ES-I3 (cell line): Measurements from ENCODE around the gene UBR4.
"Not testable (repeated sequence)": the region's sequence is repeated elsewhere in the genome, so short reads cannot be mapped to it uniquely, and the experiment has no call there.

Experiments used
- H3K36me3 ChIP-seq: 2 replicates; pipeline ENCODE4 v1.6.1; 2013; ENCODE audit warnings: mild to moderate bottlenecking, low read length, control low read depth, moderate library complexity; ENCODE audit not compliant: insufficient read depth
- H3K4me1 ChIP-seq: 2 replicates; pipeline ENCODE4 v1.6.1; 2013; ENCODE audit warnings: mild to moderate bottlenecking, control low read depth, low read length; ENCODE audit not compliant: insufficient read depth
- H3K9ac ChIP-seq: 2 replicates; pipeline ENCODE4 v1.6.1; 2013; ENCODE audit warnings: low read depth, mild to moderate bottlenecking, low read length, moderate library complexity
- H3K9me3 ChIP-seq: 2 replicates; pipeline ENCODE4 v1.6.1; 2013; ENCODE audit warnings: mild to moderate bottlenecking, low read length, moderate library complexity; ENCODE audit not compliant: control insufficient read depth, insufficient read depth

Gene UBR4

DNA sequence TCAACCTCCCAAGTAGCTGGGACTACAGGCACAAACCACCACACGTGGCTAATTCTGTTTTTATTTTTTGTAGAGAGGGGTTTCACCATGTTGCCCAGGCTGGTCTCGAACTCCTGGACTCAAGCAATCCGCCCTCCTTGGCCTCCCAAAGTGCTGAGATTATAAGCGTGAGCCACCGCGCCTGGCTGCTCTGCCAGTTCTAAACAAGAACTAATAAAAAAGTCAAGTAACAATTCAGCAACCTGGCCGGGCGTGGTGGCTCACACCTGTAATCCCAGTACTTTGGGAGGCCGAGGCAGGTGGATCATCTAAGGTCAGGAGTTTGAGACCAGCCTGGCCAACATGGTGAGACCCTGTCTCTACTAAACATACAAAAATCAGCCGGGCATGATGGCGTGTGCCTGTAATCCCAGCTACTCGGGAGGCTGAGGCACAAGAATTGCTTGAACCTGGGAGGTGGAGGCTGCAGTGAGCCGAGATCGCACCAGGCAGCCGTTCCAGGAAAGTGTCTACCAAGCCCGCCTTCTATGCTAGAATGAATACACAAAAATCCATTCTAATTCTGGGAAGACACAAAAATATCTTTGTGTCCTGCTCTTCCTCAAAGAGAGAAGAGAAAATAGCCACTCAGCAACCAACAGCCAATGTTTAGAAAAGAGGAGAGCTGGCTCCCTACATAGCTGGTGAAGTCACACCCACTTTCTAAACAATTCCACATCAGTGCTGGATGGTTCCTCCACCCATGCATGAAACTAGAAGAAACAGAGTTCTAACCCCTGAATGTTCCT lies 21.9 kb upstream of the UBR4 start:
- not testable (repeated sequence) for H3K9ac ChIP-seq, H3K4me1 ChIP-seq, H3K9me3 ChIP-seq
- peaks cover 34% of the 10 kb centered on the region for H3K36me3 ChIP-seq

DNA sequence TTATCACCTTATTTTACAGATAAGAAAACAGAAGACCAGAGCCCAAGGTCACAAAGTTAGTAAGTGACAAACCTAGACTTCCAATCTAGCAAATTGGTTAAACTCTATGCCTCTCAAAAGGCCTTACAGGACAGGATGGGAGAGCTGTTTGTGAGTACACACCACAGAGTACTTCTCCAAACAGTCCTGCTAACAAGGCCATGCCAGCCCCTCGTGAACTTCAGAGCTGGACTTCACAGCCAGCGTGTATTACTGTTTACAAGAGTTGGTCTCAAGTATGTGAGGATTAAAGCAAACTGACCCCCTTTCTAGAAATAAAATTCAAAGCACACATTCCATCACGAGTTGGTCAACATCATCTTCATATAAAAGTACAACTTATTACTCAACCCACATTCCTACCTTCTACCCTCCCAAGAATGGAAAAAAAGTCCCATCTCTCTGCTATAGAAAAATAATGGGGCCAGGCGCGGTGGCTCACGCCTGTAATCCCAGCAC lies 19.8 kb upstream of the UBR4 start:
- H3K9me3 ChIP-seq = no peaks in the 10 kb centered on the region
- no peaks in the 10 kb centered on the region for H3K4me1 ChIP-seq
- no peak overlapping the region for H3K9ac ChIP-seq
- peaks cover 44% of the 10 kb centered on the region for H3K36me3 ChIP-seq

DNA sequence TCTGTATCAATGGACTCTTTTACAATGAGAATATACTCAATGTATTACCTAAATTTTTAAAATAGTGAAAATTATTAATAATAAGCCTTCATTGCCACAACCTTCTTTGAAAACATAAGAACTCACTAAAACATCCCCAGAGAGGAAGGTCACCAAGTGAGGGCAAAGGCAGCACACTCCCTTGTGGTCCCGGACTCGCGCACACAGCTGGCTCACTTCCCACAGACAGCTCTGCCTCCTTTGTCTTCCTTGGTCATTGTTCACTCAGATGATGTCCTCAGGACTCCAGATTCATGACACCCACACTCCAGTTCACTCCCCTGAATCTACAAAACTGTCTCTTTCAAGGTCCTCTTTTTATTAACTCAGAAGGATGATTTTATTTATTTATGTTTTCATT lies 19.2 kb upstream of the UBR4 start:
- Histone ChIP-seq H3K9ac (no peak overlapping the region), H3K9me3 (no peaks in the 10 kb centered on the region), H3K4me1 (no peaks in the 10 kb centered on the region), H3K36me3 (peaks cover 45% of the 10 kb centered on the region)

DNA sequence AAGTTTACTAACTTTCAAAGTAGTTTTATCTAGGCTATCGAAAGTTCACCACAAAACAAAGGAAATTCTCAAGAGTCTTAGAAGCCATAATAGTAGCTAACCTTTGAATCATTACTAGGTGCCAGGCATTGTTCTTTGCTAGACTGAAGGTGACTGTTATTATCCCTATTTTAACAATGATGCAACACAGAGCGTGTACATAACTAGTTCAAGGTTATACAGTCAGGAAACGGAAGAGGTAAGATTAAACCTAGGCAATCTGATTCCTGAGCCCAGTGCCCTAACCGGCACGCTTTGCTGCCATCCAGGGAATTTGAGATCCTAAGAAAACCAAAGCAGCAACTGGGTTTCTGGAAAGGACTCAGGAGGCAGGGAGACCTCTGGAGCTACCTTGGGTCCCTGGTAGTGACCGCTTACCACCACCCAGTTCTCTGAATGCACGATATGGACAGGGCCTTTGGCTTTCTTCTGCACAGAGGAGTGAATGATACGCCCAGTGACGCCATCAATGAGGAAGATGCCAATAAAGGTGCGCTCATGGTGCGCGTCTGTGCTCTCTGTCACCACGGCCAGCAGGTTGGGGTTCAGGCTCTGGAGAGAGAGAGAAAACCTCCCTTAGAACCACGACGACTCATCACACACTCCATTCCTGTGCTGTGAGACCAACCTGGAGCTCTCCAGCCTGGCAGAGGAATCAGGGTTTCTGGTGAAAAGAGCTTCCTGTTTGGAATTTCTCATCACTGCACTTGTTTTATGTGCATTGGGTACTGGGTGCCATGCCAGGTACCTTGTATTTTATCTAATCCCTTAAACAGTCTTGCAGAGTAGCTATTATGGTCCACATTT lies 13.1 kb upstream of the UBR4 start:
- Histone ChIP-seq H3K36me3 (peaks cover 55% of the 10 kb centered on the region), H3K9me3 (no peaks in the 10 kb centered on the region), H3K4me1 (no peaks in the 10 kb centered on the region), H3K9ac (no peak overlapping the region)

DNA sequence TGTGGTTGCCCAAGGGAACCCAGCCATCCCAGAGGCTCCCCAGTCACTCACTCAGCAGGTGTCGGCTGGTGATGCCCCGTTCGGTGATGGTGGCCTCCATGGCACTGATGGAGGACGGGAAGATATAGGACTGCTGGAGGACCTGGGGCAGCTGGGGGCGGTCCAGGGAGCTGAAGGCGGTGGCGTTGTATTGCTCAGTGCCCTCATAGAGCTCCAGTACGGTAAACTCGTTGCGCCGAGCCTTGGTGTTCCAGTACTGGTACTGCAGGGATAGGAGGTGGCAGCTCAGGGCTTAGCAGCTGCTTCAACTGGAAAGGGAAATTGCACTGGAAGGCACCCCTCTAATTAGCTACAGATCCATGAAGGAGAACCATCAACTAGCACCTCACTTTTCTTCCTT lies 12.5 kb upstream of the UBR4 start:
- no peaks in the 10 kb centered on the region for H3K9me3 ChIP-seq
- no peak overlapping the region for H3K9ac ChIP-seq
- H3K36me3 ChIP-seq = peaks cover 57% of the 10 kb centered on the region
- no peaks in the 10 kb centered on the region for H3K4me1 ChIP-seq

DNA sequence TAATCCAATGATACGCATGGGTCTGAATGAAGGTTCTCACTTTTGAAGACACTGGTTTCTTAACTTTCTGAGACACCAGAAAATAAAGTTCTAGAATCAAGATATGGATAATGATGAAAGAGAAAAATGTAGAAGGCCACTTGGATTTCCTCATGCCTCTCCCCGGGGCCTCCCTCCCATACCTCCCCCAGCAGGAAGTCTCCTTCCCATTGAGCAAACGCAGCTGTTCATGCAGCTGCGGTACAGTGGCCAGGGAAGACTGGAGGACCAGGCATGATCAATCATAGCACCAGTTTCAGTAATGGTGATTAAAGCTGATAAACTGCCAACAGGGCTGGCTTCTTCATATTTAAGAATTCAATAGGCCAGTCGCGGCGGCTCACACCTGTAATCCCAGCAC lies 10.9 kb upstream of the UBR4 start:
- no peaks in the 10 kb centered on the region for H3K9me3 ChIP-seq
- peaks cover 52% of the 10 kb centered on the region for H3K36me3 ChIP-seq
- no peak overlapping the region for H3K9ac ChIP-seq
- no peaks in the 10 kb centered on the region for H3K4me1 ChIP-seq

DNA sequence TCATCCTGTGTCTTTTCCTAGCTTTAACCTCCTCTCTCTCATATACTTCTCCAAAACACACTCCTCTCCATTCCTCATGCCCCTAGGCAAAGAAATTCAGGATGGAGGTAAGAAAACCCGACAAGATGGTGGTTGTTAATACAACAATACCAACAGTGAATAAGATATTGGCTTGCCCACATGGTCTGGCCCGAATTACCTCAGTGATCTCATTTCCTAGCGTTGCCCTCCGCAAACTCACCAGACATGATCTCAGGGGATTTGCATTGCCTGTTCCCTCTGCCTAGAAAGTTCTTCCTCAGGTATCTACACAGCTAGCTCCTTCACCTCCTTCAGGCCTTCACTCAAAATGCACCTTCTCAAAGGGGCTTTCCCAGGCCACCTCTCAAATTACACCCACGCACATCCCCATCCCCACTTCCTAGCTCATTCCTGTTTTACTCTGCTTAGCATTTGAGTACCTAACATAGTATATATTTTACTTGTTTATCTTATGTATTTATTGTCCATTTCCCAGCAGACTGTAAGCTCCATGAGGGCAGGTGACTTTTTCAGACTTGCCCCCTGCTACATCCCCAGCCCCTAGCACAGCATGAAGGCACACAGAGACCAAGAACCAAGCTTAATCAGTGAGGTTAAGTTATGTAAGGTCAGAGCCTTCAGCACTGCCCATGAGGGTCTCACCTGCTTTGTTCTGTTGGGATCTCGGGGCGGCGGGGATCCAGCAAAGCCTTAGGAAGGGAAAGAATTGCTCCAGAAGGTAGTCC lies 10.2 kb upstream of the UBR4 start:
- H3K9me3 ChIP-seq = no peaks in the 10 kb centered on the region
- no peaks in the 10 kb centered on the region for H3K4me1 ChIP-seq
- H3K9ac ChIP-seq = no peak overlapping the region
- peaks cover 47% of the 10 kb centered on the region for H3K36me3 ChIP-seq

DNA sequence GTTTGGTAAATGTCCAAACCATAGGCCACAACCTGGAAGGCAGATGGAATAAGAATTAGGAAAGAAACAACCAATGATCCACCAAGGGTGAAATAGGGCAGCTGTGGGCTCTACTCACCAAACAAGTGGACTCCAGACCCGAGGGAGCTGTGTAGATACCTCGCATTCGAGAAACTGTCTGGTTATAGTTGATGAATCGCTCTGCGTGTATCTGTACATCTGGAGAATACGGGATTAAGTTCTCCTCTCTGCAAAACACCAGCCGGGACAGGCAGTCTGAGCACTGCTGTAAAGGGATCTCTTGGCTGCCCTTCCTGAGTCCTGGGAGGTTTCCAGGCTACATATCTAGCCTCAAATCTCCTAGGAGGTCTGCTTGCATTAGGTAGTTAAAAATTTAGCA lies 9.4 kb upstream of the UBR4 start:
- H3K9ac ChIP-seq = no peak overlapping the region
- no peaks in the 10 kb centered on the region for H3K9me3 ChIP-seq
- no peaks in the 10 kb centered on the region for H3K4me1 ChIP-seq
- peaks cover 47% of the 10 kb centered on the region for H3K36me3 ChIP-seq

DNA sequence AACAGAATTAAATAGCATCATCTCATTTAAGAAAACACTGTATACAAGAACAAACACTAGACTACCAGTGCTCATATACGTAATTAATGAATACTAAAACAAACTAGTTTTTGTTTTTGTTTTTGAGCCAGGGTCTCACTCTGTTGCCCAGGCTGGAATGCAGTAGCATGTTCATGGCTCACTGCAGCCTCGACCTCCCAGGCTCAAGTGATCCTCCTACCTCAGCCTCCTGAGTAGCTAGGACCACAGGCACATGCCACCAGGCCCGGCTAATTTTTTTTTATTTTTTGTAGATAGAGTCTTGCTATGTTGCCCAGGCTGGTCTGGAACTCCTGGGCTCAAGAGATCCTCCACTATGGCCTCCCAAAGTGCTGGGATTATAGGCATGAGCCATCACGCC lies 6.5 kb upstream of the UBR4 start:
- H3K4me1 ChIP-seq, H3K9me3 ChIP-seq, H3K9ac ChIP-seq: not testable (repeated sequence)
- H3K36me3 ChIP-seq = peaks cover 36% of the 10 kb centered on the region

DNA sequence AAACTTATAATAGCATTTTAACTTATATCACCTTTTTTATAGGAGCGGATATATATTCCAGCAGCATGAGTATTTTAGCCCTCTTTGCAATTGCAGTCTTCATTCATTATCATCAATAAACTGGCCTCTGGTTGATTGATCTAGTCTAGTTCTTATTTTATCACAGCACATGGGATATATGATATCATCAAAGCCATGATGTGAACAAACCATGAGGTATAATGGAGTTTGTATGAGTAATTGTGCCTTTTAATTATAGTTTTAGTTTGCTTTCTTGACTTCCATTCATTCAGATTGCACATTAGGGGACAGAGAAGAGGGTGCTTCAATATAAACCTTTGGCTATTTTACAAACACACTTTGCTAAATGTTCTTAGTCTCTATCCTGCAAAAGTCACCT lies 3.5 kb upstream of the UBR4 start:
- Histone ChIP-seq H3K9ac (no peak overlapping the region), H3K4me1 (0 out of 2 replicates have a peak, but pooled peaks cover 5% of the 10 kb centered on the region), H3K9me3 (no peaks in the 10 kb centered on the region), H3K36me3 (peaks cover 12% of the 10 kb centered on the region)

DNA sequence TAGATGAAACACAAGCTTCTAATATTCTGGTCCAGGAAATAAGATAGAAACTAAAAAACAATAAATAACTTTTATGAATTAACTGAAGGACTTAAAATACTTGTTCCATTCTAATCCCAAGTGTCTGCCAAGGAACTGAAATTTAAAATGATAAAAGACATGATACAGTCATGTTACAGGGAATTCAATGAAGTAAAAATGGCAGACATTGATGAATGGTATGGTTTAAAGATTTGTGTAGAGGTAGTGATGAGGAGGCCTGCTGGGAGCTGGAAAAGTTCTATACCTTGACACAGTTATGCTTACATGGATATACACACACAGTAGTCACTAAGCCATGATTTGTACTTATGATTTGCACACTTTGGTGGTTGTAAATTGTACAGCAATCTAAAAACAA lies 2.1 kb upstream of the UBR4 start:
- H3K36me3 ChIP-seq = 0 out of 2 replicates have a peak, but pooled peaks cover 2% of the 10 kb centered on the region

DNA sequence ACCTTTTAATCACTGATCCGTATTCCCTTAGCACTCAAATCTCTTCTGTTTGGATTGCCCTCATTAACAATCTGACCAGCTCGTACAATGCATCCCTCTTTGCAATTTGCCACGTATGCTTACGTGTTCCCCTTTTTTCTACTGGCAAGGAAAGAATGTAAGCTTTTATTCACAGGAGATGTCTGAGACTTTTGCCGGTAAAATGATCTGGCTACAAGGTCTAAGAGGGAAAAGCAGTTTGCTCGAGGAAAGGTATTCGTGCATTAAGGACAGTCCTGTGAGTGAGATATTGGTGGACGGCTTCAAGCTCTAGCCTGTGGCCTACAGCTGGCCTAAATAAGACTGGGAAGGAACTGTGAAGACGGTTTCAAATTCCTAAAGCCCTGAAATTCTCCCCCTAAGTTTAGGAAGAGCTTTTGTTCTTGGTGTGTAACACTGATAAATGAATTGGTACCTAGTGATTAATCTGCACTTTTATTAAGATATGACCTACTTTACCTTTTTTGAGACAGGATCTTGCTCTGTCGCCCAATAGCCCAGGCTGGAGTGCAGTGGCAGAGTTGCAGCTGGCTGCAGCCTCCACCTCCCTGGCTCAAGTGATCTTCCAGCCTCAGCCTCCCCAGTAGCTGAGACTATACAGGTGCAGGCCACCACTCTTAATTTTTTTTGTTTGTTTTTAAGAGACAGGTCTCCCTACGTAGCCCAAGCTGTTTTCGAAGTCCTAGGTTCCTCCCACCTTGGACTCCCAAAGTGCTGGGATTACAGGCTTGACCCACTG lies 895 bp upstream of the UBR4 start:
- Histone ChIP-seq H3K9me3 (no peaks in the 10 kb centered on the region), H3K9ac (peak overlapping the region; percentile 82), H3K36me3 (0 out of 2 replicates have a peak, but pooled peaks cover 3% of the 10 kb centered on the region), H3K4me1 (peaks cover 5% of the 10 kb centered on the region)

More for the DNA sequence above, 2.1 kb upstream of the UBR4 start:
- Histone ChIP-seq H3K4me1 (0 out of 2 replicates have a peak, but pooled peaks cover 5% of the 10 kb centered on the region), H3K9ac (no peak overlapping the region), H3K9me3 (no peaks in the 10 kb centered on the region)

DNA sequence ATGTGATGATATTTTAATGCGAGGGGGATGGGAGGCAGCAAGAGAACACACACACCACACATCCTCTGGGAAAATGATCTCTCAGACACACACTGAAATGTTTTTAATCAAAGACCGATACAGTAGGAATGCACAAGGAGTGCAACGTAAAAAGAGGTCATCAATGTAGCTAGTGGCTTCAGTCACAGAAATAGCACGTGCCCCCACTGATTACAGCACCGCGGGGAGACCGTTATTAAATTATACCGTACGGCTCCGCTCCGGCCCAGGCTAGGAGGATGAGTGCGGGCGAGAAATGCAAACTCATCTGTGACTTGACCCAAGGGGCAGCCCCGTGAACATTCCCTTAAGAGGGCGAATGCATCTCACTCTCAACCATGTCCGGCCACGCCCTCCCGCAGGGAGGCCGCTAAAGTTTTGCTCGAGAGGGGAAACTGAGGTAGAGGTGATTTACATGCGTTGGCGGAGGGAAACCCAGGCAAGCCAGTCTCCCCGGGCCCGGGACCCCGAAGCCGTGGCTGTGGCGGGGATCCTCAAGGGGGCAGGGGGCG lies 552 bp downstream of the UBR4 start:
- H3K9me3 ChIP-seq = no peaks in the 10 kb centered on the region
- 0 out of 2 replicates have a peak, but pooled peaks cover 3% of the 10 kb centered on the region for H3K36me3 ChIP-seq
- peak overlapping the region; percentile 82 for H3K9ac ChIP-seq
- peaks cover 8% of the 10 kb centered on the region for H3K4me1 ChIP-seq
